Body of pancreas (tissue), 4 donors: ENCODE results near the gene NCBP2. TPM values are rescaled to one million over a fixed set of nuclear protein-coding genes. Genes with fewer than 3 reads are reported as not detected.
"Not testable (repeated sequence)": the region's sequence is repeated elsewhere in the genome, so short reads cannot be mapped to it uniquely, and the experiment has no call there.

Experiments
- ATAC-seq: fragments of 150-250 bp; one replicate; pipeline ENCODE4 v1.9.1; 2016
- DNase-seq, 4 donors: peaks; one replicate each; pipeline ENCODE4 v3.0.0-alpha.2; 2019
- H3K27ac ChIP-seq, 4 donors: fragments of 200-600 bp; sonication (generic); 1 replicate in 3 of 4; 2 replicates in 1 of 4; pipeline versions ENCODE4 v1.5.1 to v1.6.1; 2016 to 2019; ENCODE audit warnings: mild to moderate bottlenecking in 1 of 4, mixed read lengths in 1 of 4, moderate library complexity in 1 of 4
- H3K27me3 ChIP-seq, 2 donors: fragments of 200-600 bp; sonication (generic); one replicate each; pipeline ENCODE4 v1.6.0; 2016; ENCODE audit warnings: mild to moderate bottlenecking in 1 of 2
- H3K36me3 ChIP-seq, 2 donors: fragments of 200-600 bp; sonication (generic); replicated peaks in 1 of 2; 2 replicates each; pipeline ENCODE4 v1.5.1; 2016; ENCODE audit warnings: low read depth in 2 of 2; ENCODE audit not compliant: insufficient read depth in 1 of 2
- H3K4me1 ChIP-seq: fragments of 200-600 bp; sonication (generic); one replicate; pipeline ENCODE4 v1.6.0; 2016
- H3K4me3 ChIP-seq, 2 donors: fragments of 200-600 bp; sonication (generic); 1 replicate in 1 of 2; 2 replicates in 1 of 2; pipeline ENCODE4 v1.5.1; 2016 to 2019
- H3K9me3 ChIP-seq, 3 donors: fragments of 200-600 bp; sonication (generic); 1 replicate in 2 of 3; 2 replicates in 1 of 3; pipeline ENCODE4 v1.5.1; 2016
- CTCF ChIP-seq, 7 experiments: fragments of 450-650 bp in 4 of 7; fragments of 200-600 bp in 3 of 7; sonication (generic) in 3 of 7; IDR thresholded peaks; one replicate each; pipeline ENCODE4 v1.5.1; 2016 to 2019; ENCODE audit warnings: antibody characterized with exemption in 7 of 7
- POLR2A ChIP-seq, 3 donors: fragments of 450-650 bp; IDR thresholded peaks; one replicate each; pipeline ENCODE4 v1.6.1; 2016; ENCODE audit warnings: antibody characterized with exemption in 3 of 3, mild to moderate bottlenecking in 2 of 3
- WGBS, 2 donors: methylation state at CpG; one replicate each; pipeline ENCODE4 v1.1.5; 2017; 5-methylcytosine and 5-hydroxymethylcytosine counted together
- intact Hi-C: fragments of 100-400 bp; cut with DNase I; formaldehyde crosslinking; loops from one replicate; pipeline ENCODE4 v1.15.1; 2023
- total RNA-seq, 2 donors: library from RNA; depleted of rRNA; stranded (reverse); fragments of >200 nt; gene quantifications; one replicate each; pipeline ENCODE4 v1.1.0, GENCODE V29; 2016

The NCBP2 gene
- total RNA-seq, 2 donors from 2014 or later = 6.9 to 19.5 TPM

GRCh38 chr3:196948442-196949284 lies 6.3 kb upstream of the NCBP2 start:
- DNase-seq (no peak), ATAC-seq (no peak)
- Histone ChIP-seq H3K4me1 (peaks cover 11% of the 10 kb centered on the region), H3K4me3 (no peak overlapping the region), H3K9me3 (no peaks in the 10 kb centered on the region), H3K27ac (no peak overlapping the region), H3K27me3 (no peaks in the 10 kb centered on the region), H3K36me3 (no peaks in the 10 kb centered on the region)
- WGBS, 2 donors = 60 to 61% methylated on average over 9 to 20 of the region's 22 CpGs
- TF ChIP-seq CTCF (IDR thresholded peaks at IDR 0.05) = no peak
- TF ChIP-seq POLR2A (IDR thresholded peaks at IDR 0.05) = no peak
- intact Hi-C loops = no loop called here

- no peak for ATAC-seq
- TF ChIP-seq POLR2A (IDR thresholded peaks at IDR 0.05) (no peak), CTCF (IDR thresholded peaks at IDR 0.05) (no peak)
- WGBS, 2 donors = 86 to 88% methylated on average over 24 to 28 of the region's 28 CpGs
Measured at GRCh38 chr3:196947860-196948441, 5.6 kb upstream of the NCBP2 start.

GRCh38 chr3:196947136-196947859 lies 5.0 kb upstream of the NCBP2 start:
- H3K4me3 ChIP-seq = no peak overlapping the region
- intact Hi-C loops = no loop called here
- no peaks in the 10 kb centered on the region for H3K36me3 ChIP-seq
- no peak overlapping the region for H3K27ac ChIP-seq
- WGBS, 2 donors = 77 to 84% methylated on average over 8 to 9 of the region's 10 CpGs
- DNase-seq = no peak
- no peak for ATAC-seq
- TF ChIP-seq POLR2A (IDR thresholded peaks at IDR 0.05) (no peak), CTCF (IDR thresholded peaks at IDR 0.05) (no peak)
- no peaks in the 10 kb centered on the region for H3K27me3 ChIP-seq
- H3K9me3 ChIP-seq = no peaks in the 10 kb centered on the region
- peaks cover 18% of the 10 kb centered on the region for H3K4me1 ChIP-seq

More at GRCh38 chr3:196947860-196948441, 5.6 kb upstream of the NCBP2 start:
- intact Hi-C loops = no loop called here
- H3K9me3 ChIP-seq = no peaks in the 10 kb centered on the region
- no peaks in the 10 kb centered on the region for H3K36me3 ChIP-seq
- peaks cover 18% of the 10 kb centered on the region for H3K4me1 ChIP-seq
- H3K4me3 ChIP-seq = no peak overlapping the region
- DNase-seq = no peak
- no peaks in the 10 kb centered on the region for H3K27me3 ChIP-seq
- no peak overlapping the region for H3K27ac ChIP-seq

GRCh38 chr3:196944037-196944790 lies 1.9 kb upstream of the NCBP2 start:
- DNase-seq, H3K9me3 ChIP-seq, ATAC-seq, H3K27me3 ChIP-seq, H3K4me3 ChIP-seq, H3K36me3 ChIP-seq, H3K27ac ChIP-seq, intact Hi-C loops: not testable (repeated sequence)
- WGBS, 2 donors = 65 to 76% methylated on average over 14 of the region's 14 CpGs
- peaks cover 30% of the 10 kb centered on the region for H3K4me1 ChIP-seq
